Peyer's patch (tissue), 4 donors: ENCODE data around the gene TET1.

Experiments
- CTCF ChIP-seq, 6 experiments: fragments of 450-650 bp in 4 of 6; fragments of 200-600 bp in 2 of 6; sonication (generic) in 1 of 6; IDR thresholded peaks; one replicate each; pipeline ENCODE4 v1.5.1; 2017 to 2019; ENCODE audit warnings: antibody characterized with exemption in 6 of 6, mild to moderate bottlenecking in 3 of 6, moderate library complexity in 1 of 6
- POLR2A ChIP-seq, 2 donors: fragments of 450-650 bp; IDR thresholded peaks; one replicate each; pipeline ENCODE4 v1.5.1; 2017; ENCODE audit warnings: antibody characterized with exemption in 2 of 2, mild to moderate bottlenecking in 2 of 2, moderate library complexity in 2 of 2

- TF ChIP-seq CTCF (IDR thresholded peaks at IDR 0.05), result no peak
- TF ChIP-seq POLR2A (IDR thresholded peaks at IDR 0.05), result no peak
Observed at GRCh38 chr10:68601501-68602265, 41.5 kb downstream of the TET1 start.
